Esophagus squamous epithelium (tissue), 5 donors: ENCODE measurements around the gene ZNF683. TPM values are rescaled to one million over a fixed set of nuclear protein-coding genes. Genes with fewer than 3 reads are reported as not detected.

Source experiments
- DNase-seq: peaks from one replicate; lab custom pipeline; 2025; lab: John Stamatoyannopoulos, UW
- H3K27ac ChIP-seq, 4 donors: fragments of 200-600 bp; sonication (generic); one replicate each; pipeline ENCODE4 v1.5.1; 2016 to 2019; ENCODE audit warnings: mild to moderate bottlenecking in 1 of 4
- H3K27me3 ChIP-seq, 4 donors: fragments of 200-600 bp; sonication (generic); 1 replicate in 3 of 4; 2 replicates in 1 of 4; pipeline versions ENCODE4 v1.5.1 to v1.6.0; 2017 to 2021; ENCODE audit warnings: antibody characterized with exemption in 1 of 4
- H3K36me3 ChIP-seq, 3 donors: fragments of 200-600 bp; sonication (generic); one replicate each; pipeline ENCODE4 v1.5.1; 2016 to 2019
- H3K4me1 ChIP-seq, 3 donors: fragments of 200-600 bp; sonication (generic); one replicate each; pipeline ENCODE4 v1.5.1; 2017 to 2019
- H3K4me3 ChIP-seq, 4 donors: fragments of 200-600 bp; sonication (generic); 1 replicate in 3 of 4; 2 replicates in 1 of 4; pipeline ENCODE4 v1.5.1; 2016 to 2019; ENCODE audit warnings: mild to moderate bottlenecking in 2 of 4, moderate library complexity in 1 of 4
- H3K9me3 ChIP-seq, 3 donors: fragments of 200-600 bp; sonication (generic); one replicate each; pipeline ENCODE4 v1.5.1; 2016 to 2019
- CTCF ChIP-seq, 6 experiments: fragments of 450-650 bp in 4 of 6; fragments of 200-600 bp in 2 of 6; sonication (generic) in 2 of 6; IDR thresholded peaks; one replicate each; pipeline ENCODE4 v1.5.1; 2016 to 2019; ENCODE audit warnings: antibody characterized with exemption in 6 of 6, mild to moderate bottlenecking in 4 of 6, moderate library complexity in 4 of 6
- POLR2A ChIP-seq, 4 donors: fragments of 450-650 bp; IDR thresholded peaks; one replicate each; pipeline ENCODE4 v1.6.1; 2017; ENCODE audit warnings: antibody characterized with exemption in 4 of 4, mild to moderate bottlenecking in 4 of 4, moderate library complexity in 3 of 4
- whole genome bisulfite sequencing, 2 donors: methylation state at CpG; one replicate each; pipeline ENCODE4 v1.1.5; 2018; 5-methylcytosine and 5-hydroxymethylcytosine counted together
- intact Hi-C: fragments of 100-400 bp; cut with DNase I; formaldehyde crosslinking; loops from one replicate; pipeline ENCODE4 v1.15.0; 2022
- total RNA-seq, 4 donors: library from RNA; depleted of rRNA; stranded (reverse); fragments of >200 nt; gene quantifications; one replicate each; pipeline ENCODE4 v1.1.0, GENCODE V29; 2016
- donor health status: DM: yes; HTN: yes; CAD: no.

Gene ZNF683
- total RNA-seq, 4 donors from 2014 or later: 0.26 to 0.95 TPM; not detected in 2

- DNase-seq: no peak
- Histone ChIP-seq H3K4me3 (no peak overlapping the region), H3K27ac (no peak overlapping the region), H3K9me3 (no peaks in the 10 kb centered on the region), H3K27me3 (no peaks in the 10 kb centered on the region), H3K36me3 (peaks cover 0 to 2% (median 0%) of the 10 kb centered on the region in 3 donors), H3K4me1 (peaks cover 0 to 23% (median 0%) of the 10 kb centered on the region in 3 donors)
- TF ChIP-seq CTCF (IDR thresholded peaks at IDR 0.05) (no peak), POLR2A (IDR thresholded peaks at IDR 0.05) (no peak)
- intact Hi-C loops: loop anchor here (10.0 kb wide), 1 partner anchor 150 kb away; the partner anchor contains the start of genes C1orf232 and ZNF593
- WGBS, 2 donors: 75 to 85% methylated on average over 5 of the region's 5 CpGs
Observed at GRCh38 chr1:26314501-26314900, 58.0 kb downstream of the ZNF683 start.

Other genes with a start within 250 kb of the ZNF683 start
- 1 to 10 TPM in 2 of 4 donors, under 1 TPM in 2; 0.23 to 5.1 (median 2.0) TPM for gene FAM110D, start 213.7 kb downstream of the ZNF683 start, total RNA-seq
- gene C1orf232, start 203.8 kb downstream of the ZNF683 start, total RNA-seq: not detected
- gene ZNF593, start 202.8 kb downstream of the ZNF683 start, total RNA-seq: 10 to 100 TPM; 19.2 to 45.6 (median 24.7) TPM
- gene ZNF593OS, start 200.9 kb downstream of the ZNF683 start, total RNA-seq: not detected
- gene CNKSR1, start 195.3 kb downstream of the ZNF683 start, total RNA-seq: 10 to 100 TPM; 17.8 to 43.3 (median 25.9) TPM
- gene CATSPER4, start 182.1 kb downstream of the ZNF683 start, total RNA-seq: not detected
- 10 to 100 TPM in 3 of 4 donors, 1 to 10 TPM in 1; 7.5 to 14.7 (median 12.5) TPM for gene CEP85, start 138.6 kb downstream of the ZNF683 start, total RNA-seq
- gene SH3BGRL3, start 92.7 kb downstream of the ZNF683 start, total RNA-seq: 100 to 1,000 TPM in 2 of 4 donors, 10 to 100 TPM in 2; 76.9 to 163 (median 106) TPM
- 1 to 10 TPM; 3.2 to 9.2 (median 3.7) TPM for gene UBXN11, start 66.1 kb downstream of the ZNF683 start, total RNA-seq
- 10 to 100 TPM in 2 of 4 donors, 1 to 10 TPM in 2; 1.9 to 22.1 (median 9.4) TPM for gene CD52, start 54.8 kb downstream of the ZNF683 start, total RNA-seq
- gene CRYBG2, start 18.6 kb downstream of the ZNF683 start, total RNA-seq: 100 to 1,000 TPM in 3 of 4 donors, 10 to 100 TPM in 1; 35.8 to 305 (median 122) TPM
- not detected for gene LIN28A, start 38.1 kb upstream of the ZNF683 start, total RNA-seq
- 10 to 100 TPM; 30.3 to 49.7 (median 37.9) TPM for gene DHDDS, start 59.6 kb upstream of the ZNF683 start, total RNA-seq
- 100 to 1,000 TPM; 105 to 312 (median 243) TPM for gene HMGN2, start 99.7 kb upstream of the ZNF683 start, total RNA-seq
- 10 to 100 TPM; 24.0 to 49.7 (median 37.7) TPM for gene RPS6KA1, start 157.0 kb upstream of the ZNF683 start, total RNA-seq